HL-60 (cell line): ENCODE data around the gene TPM2.

Experiments used
- CTCF ChIP-seq: IDR thresholded peaks from one replicate; pipeline ENCODE4 v1.5.1; 2011; ENCODE audit warnings: low read length, control low read depth, inconsistent platforms; ENCODE audit not compliant: insufficient read depth
- GABPA ChIP-seq: IDR thresholded peaks from 2 replicates; pipeline ENCODE4 v1.6.1; 2012; ENCODE audit warnings: low read depth
- POLR2AphosphoS5 ChIP-seq: IDR thresholded peaks from 2 replicates; pipeline ENCODE4 v1.6.1; 2012; ENCODE audit warnings: low read depth

- TF ChIP-seq CTCF (no peak), POLR2AphosphoS5 (no peak), GABPA (no peak)
These were observed 47.4 kb upstream of the TPM2 start for GRCh38 chr9:35737143-35737542.
